ENCODE data around the gene B3GNT7.

GRCh38 chr2:231429901-231430300 is 34.4 kb downstream of the B3GNT7 start:
- no peak for TF ChIP-seq CTCF (conservative IDR thresholded peaks at IDR 0.05; ENCODE audit: low read depth, low read length)
- TF ChIP-seq POLR2A (IDR thresholded peaks at IDR 0.05; ENCODE audit: low read depth, low read length): no peak
- no peak for TF ChIP-seq RCOR1 (IDR thresholded peaks at IDR 0.05; ENCODE audit: insufficient replicate concordance, low read length)
- TF ChIP-seq CEBPB (IDR thresholded peaks at IDR 0.05; ENCODE audit: low read depth, low read length): no peak

All from IMR-90 (cell line).